Measurements from ENCODE around the gene CPXM1. TPM values are rescaled to one million over a fixed set of nuclear protein-coding genes. Genes with fewer than 3 reads are reported as not detected.

Gene CPXM1
- total and polyA plus RNA-seq, 9 of the 15 experiments (the other 6 are each of a cell fraction or from before 2014, with no cell fraction given): 0.04 to 1.1 (median 0.37) TPM; not detected in 2

DNA sequence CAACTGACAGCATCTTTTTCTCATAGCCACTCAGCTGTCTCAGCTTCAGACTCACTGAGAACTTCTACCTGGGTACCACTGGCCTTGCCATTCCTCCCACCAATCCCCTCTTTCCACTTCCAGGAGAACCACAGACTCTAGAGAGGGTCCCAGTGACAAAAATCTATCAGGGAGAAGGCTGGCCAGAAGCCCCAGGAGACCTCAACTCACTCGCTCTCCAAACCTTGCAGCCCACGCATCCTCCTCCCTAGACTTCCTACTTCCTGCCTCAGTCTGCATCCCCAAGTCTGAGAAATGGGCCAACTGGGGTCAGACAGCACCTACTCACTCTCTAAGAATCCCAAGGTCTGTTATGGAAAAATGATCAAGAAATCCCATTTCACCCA, 16.9 kb upstream of the CPXM1 start (continued):
- no peak for TF ChIP-seq CREB3L1 (IDR thresholded peaks at IDR 0.05; ENCODE audit: borderline replicate concordance, low read depth)
- no peak for TF ChIP-seq ZKSCAN3 (CRISPR knock-in tag; IDR thresholded peaks at IDR 0.05)
- no peak for TF ChIP-seq ETS1 (conservative IDR thresholded peaks at IDR 0.05; ENCODE audit: control insufficient read depth, low read depth, low read length)
- no peak for TF ChIP-seq RBM25 (IDR thresholded peaks at IDR 0.05; ENCODE audit: low read depth, low read length, severe bottlenecking)
- no peak for TF ChIP-seq E2F3 (CRISPR knock-in tag; IDR thresholded peaks at IDR 0.05)

DNA sequence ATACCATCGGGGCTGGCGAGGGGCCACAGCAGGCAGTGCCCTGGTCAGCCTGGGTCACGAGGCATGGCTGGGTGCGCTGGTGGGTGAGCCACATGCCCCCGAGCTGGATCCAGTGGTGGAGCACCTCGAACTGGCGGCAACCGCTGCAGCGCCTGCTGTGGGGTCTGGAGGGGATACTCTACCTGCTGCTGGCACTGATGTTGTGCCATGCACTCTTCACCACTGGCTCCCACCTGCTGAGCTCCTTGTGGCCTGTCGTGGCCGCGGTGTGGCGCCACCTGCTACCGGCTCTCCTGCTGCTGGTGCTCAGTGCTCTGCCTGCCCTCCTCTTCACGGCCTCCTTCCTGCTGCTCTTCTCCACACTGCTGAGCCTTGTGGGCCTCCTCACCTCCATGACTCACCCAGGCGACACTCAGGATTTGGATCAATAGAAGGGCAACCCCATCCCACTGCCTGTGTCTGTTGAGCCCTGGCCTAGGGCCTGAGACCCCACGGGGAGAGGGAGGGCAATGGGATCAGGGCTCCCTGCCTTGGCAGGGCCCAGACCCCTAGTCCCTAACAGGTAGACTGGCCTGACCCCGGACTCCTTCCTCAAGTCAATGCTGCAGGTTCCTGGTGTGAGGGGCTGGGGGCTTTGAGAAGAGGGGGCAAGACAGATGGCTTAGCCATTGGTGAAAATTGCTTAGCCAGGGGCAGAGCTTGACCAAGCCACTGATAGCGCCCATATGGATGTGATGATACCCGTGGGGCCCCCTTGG, 16.3 kb upstream of the CPXM1 start:
- Histone ChIP-seq H3K4me1 (replicated peaks in 1 of 2; ENCODE audit: control insufficient read depth in 2 of 2, insufficient read depth in 2 of 2, low read length in 2 of 2) (peaks cover 13 to 33% of the 10 kb centered on the region in 2 experiments), H3K9me1 (ENCODE audit: control insufficient read depth, insufficient read depth, low read length) (peaks cover 3% of the 10 kb centered on the region), H3K79me2 (ENCODE audit: control insufficient read depth, insufficient read depth, low read length) (no peaks in the 10 kb centered on the region), H3K9me3 (replicated peaks; ENCODE audit: control insufficient read depth, insufficient read depth, low read depth, low read length) (0 out of 2 replicates have a peak, but pooled peaks cover 2% of the 10 kb centered on the region), H3K27ac (ENCODE audit: extremely low read depth, low read depth, low read length) (no peak overlapping the region), H3K36me3 (ENCODE audit: control insufficient read depth, insufficient read depth, low read length) (no peaks in the 10 kb centered on the region), H3K4me2 (ENCODE audit: insufficient read depth, low read length) (no peak overlapping the region), H3K4me3 (no peak overlapping the region), H4K20me1 (replicated peaks; ENCODE audit: control insufficient read depth, insufficient read depth, low read length) (no peaks in the 10 kb centered on the region), H2AFZ (ENCODE audit: low read depth, low read length) (peak overlapping the region; percentile 51), H3K9ac (ENCODE audit: insufficient read depth in 1 of 2, low read depth in 2 of 2, low read length in 2 of 2) (no peak overlapping the region), H3K27me3 (ENCODE audit: control insufficient read depth in 2 of 2, insufficient read depth in 2 of 2, low read length in 2 of 2) (no peaks in the 10 kb centered on the region)
- in situ Hi-C loops (cut with MboI) (no loop called here), intact Hi-C loops (cut with micrococcal nuclease) (loop anchor here (2.0 kb wide), 1 partner anchor 36 kb away; no protein-coding TSS in a partner anchor)
- peak; percentile 86 for ATAC-seq
- 27% methylated on average over 12 of the region's 20 CpGs for WGBS (ENCODE audit: insufficient coverage, low coverage, missing lambda C conversion rate)
- no TSS peak for BruUV-seq (replicated peaks)
- POLR2A ChIA-PET: no interaction called here
- CTCF ChIA-PET (ENCODE audit: low intra/inter-chr PET ratio): no interaction called here
- DNase-seq (ENCODE audit: extremely low read depth in 1 of 4, low spot score in 3 of 4): peak in 3 of 4 experiments; percentile 35 to 48 (median 38)
- no peak for FAIRE-seq
- no peak for TF ChIP-seq HMBOX1 (IDR thresholded peaks at IDR 0.05)
- 0 out of 2 replicates have a peak, but pooled peaks have one; percentile 20 for TF ChIP-seq TFAP4 (CRISPR knock-in tag; IDR thresholded peaks at IDR 0.05; ENCODE audit: borderline replicate concordance)
- peak; percentile 67 for TF ChIP-seq ZNF263 (CRISPR knock-in tag; IDR thresholded peaks at IDR 0.05; ENCODE audit: borderline replicate concordance)
- TF ChIP-seq TSC22D4 (tag; IDR thresholded peaks at IDR 0.05): no peak
- TF ChIP-seq, protein P1, sequence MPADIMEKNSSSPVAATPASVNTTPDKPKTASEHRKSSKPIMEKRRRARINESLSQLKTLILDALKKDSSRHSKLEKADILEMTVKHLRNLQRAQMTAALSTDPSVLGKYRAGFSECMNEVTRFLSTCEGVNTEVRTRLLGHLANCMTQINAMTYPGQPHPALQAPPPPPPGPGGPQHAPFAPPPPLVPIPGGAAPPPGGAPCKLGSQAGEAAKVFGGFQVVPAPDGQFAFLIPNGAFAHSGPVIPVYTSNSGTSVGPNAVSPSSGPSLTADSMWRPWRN (IDR thresholded peaks at IDR 0.05; ENCODE audit: low read depth): no peak
- TF ChIP-seq RBM15 (IDR thresholded peaks at IDR 0.05; ENCODE audit: insufficient read depth, low read length): no peak

Measured in K562 (cell line).